Stomach smooth muscle (tissue), 2 donors: ENCODE data around the gene RMND1.

ENCODE experiments used
- H3K27ac ChIP-seq: one replicate; pipeline ENCODE4 v1.7.0; 2013; ENCODE audit warnings: mild to moderate bottlenecking, low read length, inconsistent platforms
- H3K27me3 ChIP-seq, 2 donors: one replicate each; pipeline ENCODE4 v1.7.0; 2013; ENCODE audit warnings: low read length in 2 of 2; ENCODE audit not compliant: insufficient read depth in 2 of 2, control insufficient read depth in 1 of 2
- H3K36me3 ChIP-seq, 2 donors: one replicate each; pipeline ENCODE4 v1.7.0; 2013; ENCODE audit warnings: low read length in 2 of 2; ENCODE audit not compliant: control insufficient read depth in 2 of 2, insufficient read depth in 2 of 2
- H3K4me1 ChIP-seq: one replicate; pipeline ENCODE4 v1.7.0; 2013; ENCODE audit warnings: low read length; ENCODE audit not compliant: control insufficient read depth, insufficient read depth
- H3K4me3 ChIP-seq, 2 donors: one replicate each; pipeline ENCODE4 v1.7.0; 2013; ENCODE audit warnings: low read length in 2 of 2
- H3K9ac ChIP-seq, 2 donors: one replicate each; pipeline ENCODE4 v1.7.0; 2013; ENCODE audit warnings: low read length in 2 of 2, mild to moderate bottlenecking in 1 of 2
- H3K9me3 ChIP-seq, 2 donors: one replicate each; pipeline ENCODE4 v1.7.0; 2013; ENCODE audit warnings: low read length in 2 of 2; ENCODE audit not compliant: control insufficient read depth in 2 of 2
- donor health status: healthy.
- donor health status: Pancreatic carcinoma.

The RMND1 gene

GRCh38 chr6:151399679-151400078 lies 52.2 kb downstream of the RMND1 start:
- peaks cover 0 to 5% of the 10 kb centered on the region in 2 donors for H3K36me3 ChIP-seq
- H3K27ac ChIP-seq, result no peak overlapping the region
- H3K4me3 ChIP-seq, result no peak overlapping the region
- H3K9me3 ChIP-seq, result no peaks in the 10 kb centered on the region
- no peaks in the 10 kb centered on the region for H3K4me1 ChIP-seq
- no peaks in the 10 kb centered on the region for H3K27me3 ChIP-seq
- H3K9ac ChIP-seq, result no peak overlapping the region

- H3K9ac ChIP-seq, result peak overlapping the region in 1 of 2 donors; percentile 21
- H3K9me3 ChIP-seq, result no peaks in the 10 kb centered on the region
- no peaks in the 10 kb centered on the region for H3K27me3 ChIP-seq
- H3K36me3 ChIP-seq, result no peaks in the 10 kb centered on the region
- H3K4me3 ChIP-seq, result no peak overlapping the region
- H3K27ac ChIP-seq, result no peak overlapping the region
- H3K4me1 ChIP-seq, result peaks cover 25% of the 10 kb centered on the region
Observed at GRCh38 chr6:151393410-151393809, 58.5 kb downstream of the RMND1 start.

GRCh38 chr6:151392427-151392826 lies 59.5 kb downstream of the RMND1 start:
- Histone ChIP-seq H3K4me1 (peaks cover 28% of the 10 kb centered on the region), H3K27ac (peak overlapping the region; percentile 33), H3K36me3 (no peaks in the 10 kb centered on the region), H3K27me3 (no peaks in the 10 kb centered on the region), H3K9ac (peak overlapping the region; percentile 14 to 43), H3K4me3 (peak overlapping the region; percentile 75 to 88), H3K9me3 (no peaks in the 10 kb centered on the region)

- no peaks in the 10 kb centered on the region for H3K27me3 ChIP-seq
- no peaks in the 10 kb centered on the region for H3K9me3 ChIP-seq
- peak within 1 kb of the TSS; percentile 95 for H3K27ac ChIP-seq
- peaks cover 28% of the 10 kb centered on the region for H3K4me1 ChIP-seq
- H3K36me3 ChIP-seq, result no peaks in the 10 kb centered on the region
- H3K4me3 ChIP-seq, result peak within 1 kb of the TSS; percentile 75 to 88
- H3K9ac ChIP-seq, result peak within 1 kb of the TSS; percentile 78 to 81
Observed at GRCh38 chr6:151391471-151392413, 60.2 kb downstream of the RMND1 start, which contains the start of gene ZBTB2. TSS of gene ZBTB2 (minus strand) at chr6:151391559. CDS start at chr6:151373637, 17,922 bp downstream.

- H3K4me1 ChIP-seq, result peaks cover 28% of the 10 kb centered on the region
- peak overlapping the region; percentile 43 to 88 for H3K4me3 ChIP-seq
- H3K27ac ChIP-seq, result peak overlapping the region; percentile 95
- H3K9me3 ChIP-seq, result no peaks in the 10 kb centered on the region
- no peaks in the 10 kb centered on the region for H3K36me3 ChIP-seq
- no peaks in the 10 kb centered on the region for H3K27me3 ChIP-seq
- H3K9ac ChIP-seq, result peak overlapping the region; percentile 78 to 81
Observed at GRCh38 chr6:151390851-151391470, 61.0 kb downstream of the RMND1 start.

- Histone ChIP-seq H3K4me1 (peaks cover 28% of the 10 kb centered on the region), H3K36me3 (no peaks in the 10 kb centered on the region), H3K27ac (peak overlapping the region; percentile 95), H3K4me3 (peak overlapping the region in 1 of 2 donors; percentile 88), H3K9me3 (no peaks in the 10 kb centered on the region), H3K9ac (peak overlapping the region; percentile 72 to 78), H3K27me3 (no peaks in the 10 kb centered on the region)
Observed at GRCh38 chr6:151390276-151390850, 61.6 kb downstream of the RMND1 start.

GRCh38 chr6:151389618-151390275 lies 62.2 kb downstream of the RMND1 start:
- peak overlapping the region; percentile 95 for H3K27ac ChIP-seq
- H3K4me1 ChIP-seq, result peaks cover 28% of the 10 kb centered on the region
- H3K9ac ChIP-seq, result peak overlapping the region; percentile 68 to 93
- peak overlapping the region; percentile 79 to 88 for H3K4me3 ChIP-seq
- no peaks in the 10 kb centered on the region for H3K27me3 ChIP-seq
- no peaks in the 10 kb centered on the region for H3K36me3 ChIP-seq
- H3K9me3 ChIP-seq, result no peaks in the 10 kb centered on the region

GRCh38 chr6:151388997-151389617 lies 62.8 kb downstream of the RMND1 start:
- Histone ChIP-seq H3K27me3 (no peaks in the 10 kb centered on the region), H3K36me3 (no peaks in the 10 kb centered on the region), H3K9ac (peak overlapping the region; percentile 68 to 93), H3K27ac (peak overlapping the region; percentile 95), H3K4me1 (peaks cover 28% of the 10 kb centered on the region), H3K9me3 (no peaks in the 10 kb centered on the region), H3K4me3 (peak overlapping the region; percentile 79 to 88)

GRCh38 chr6:151388236-151388635 lies 63.7 kb downstream of the RMND1 start:
- Histone ChIP-seq H3K36me3 (no peaks in the 10 kb centered on the region), H3K27ac (peak overlapping the region; percentile 41)

More at GRCh38 chr6:151388236-151388635, 63.7 kb downstream of the RMND1 start:
- Histone ChIP-seq H3K27me3 (no peaks in the 10 kb centered on the region), H3K4me1 (peaks cover 22% of the 10 kb centered on the region), H3K9me3 (no peaks in the 10 kb centered on the region), H3K4me3 (no peak overlapping the region), H3K9ac (no peak overlapping the region)
